Melanocyte of skin (primary cell): ENCODE data around the gene ACTRT1. TPM values are rescaled to one million over a fixed set of nuclear protein-coding genes. Genes with fewer than 3 reads are reported as not detected.

Experiments used
- total RNA-seq, 2 donors: library from RNA; depleted of rRNA; stranded (reverse); fragments of >200 nt; gene quantifications; 2 replicates each; pipeline ENCODE4 v1.2.3, GENCODE V29; 2012

ACTRT1 gene
- total RNA-seq, result not detected

GRCh38 chrX:128052303-128052702, at the start of gene ACTRT1:
Gene ACTRT1 (minus strand): TSS chrX:128052403. CDS start chrX:128052206, 197 bp downstream.

